HepG2 (cell line): ENCODE data around the gene TYMP. TPM values are rescaled to one million over a fixed set of nuclear protein-coding genes. Genes with fewer than 3 reads are reported as not detected.
A peak's percentile ranks its signal among the peaks of the same experiment; 100 is the strongest.

Source experiments
- BRD4 ChIP-seq: sonication (generic); formaldehyde crosslinking; IDR thresholded peaks from 2 replicates; pipeline ENCODE4 v1.4.0; 2020; ENCODE audit warnings: missing genetic modification reagents
- CHCHD3 ChIP-seq: sonication (generic); formaldehyde crosslinking; IDR thresholded peaks from 2 replicates; pipeline ENCODE4 v1.8.0; 2022; ENCODE audit warnings: mild to moderate bottlenecking, missing genetic modification reagents, moderate library complexity
- HNF4G ChIP-seq, 2 experiments: sonication (generic) in 1 of 2; formaldehyde crosslinking in 1 of 2; IDR thresholded peaks; 2 replicates each; pipeline versions ENCODE4 v1.4.0 to v1.6.1; 2011 to 2020; ENCODE audit warnings: borderline replicate concordance in 2 of 2, low read depth in 2 of 2, mild to moderate bottlenecking in 2 of 2, low read length in 1 of 2, missing genetic modification reagents in 1 of 2, moderate library complexity in 1 of 2
- HNRNPK ChIP-seq: fragments of 200-400 bp; formaldehyde crosslinking; IDR thresholded peaks from 2 replicates; pipeline ENCODE4 v1.6.1; 2018; ENCODE audit warnings: low read length, low read depth, moderate library complexity, mild to moderate bottlenecking; ENCODE audit not compliant: poor library complexity, severe bottlenecking
- HOXA7 ChIP-seq: sonication (generic); formaldehyde crosslinking; IDR thresholded peaks from 2 replicates; pipeline ENCODE4 v1.8.1; 2022; ENCODE audit warnings: mild to moderate bottlenecking, missing genetic modification reagents, moderate library complexity
- KDM5A ChIP-seq: fragments of 200-600 bp; sonication (generic); IDR thresholded peaks from 2 replicates; pipeline ENCODE4 v1.7.0; 2018; ENCODE audit warnings: antibody characterized with exemption, mild to moderate bottlenecking, low read length, borderline replicate concordance
- MAF1 ChIP-seq: sonication (generic); formaldehyde crosslinking; IDR thresholded peaks from 2 replicates; pipeline ENCODE4 v1.5.0; 2020; ENCODE audit warnings: missing genetic modification reagents, borderline replicate concordance
- MAFF ChIP-seq: IDR thresholded peaks from 2 replicates; pipeline ENCODE4 v1.6.1; 2011; ENCODE audit warnings: low read depth, low read length, improper control_type of control experiment
- MAZ ChIP-seq, 2 experiments: sonication (generic) in 1 of 2; formaldehyde crosslinking in 1 of 2; IDR thresholded peaks; 2 replicates each; pipeline versions ENCODE4 v1.5.0 to v1.6.1; 2012 to 2020; ENCODE audit warnings: low read depth in 2 of 2, mild to moderate bottlenecking in 2 of 2, borderline replicate concordance in 1 of 2, improper control_type of control experiment in 1 of 2, low read length in 1 of 2, missing genetic modification reagents in 1 of 2, moderate library complexity in 1 of 2
- NFIC ChIP-seq: IDR thresholded peaks from 2 replicates; pipeline ENCODE4 v1.6.1; 2012; ENCODE audit warnings: mild to moderate bottlenecking, low read length, inconsistent platforms
- ONECUT2 ChIP-seq: sonication (generic); formaldehyde crosslinking; IDR thresholded peaks from 2 replicates; pipeline ENCODE4 v1.4.0; 2020; ENCODE audit warnings: missing genetic modification reagents
- STAT5B ChIP-seq: sonication (generic); formaldehyde crosslinking; IDR thresholded peaks from 2 replicates; pipeline ENCODE4 v1.4.0; 2020; ENCODE audit warnings: missing genetic modification reagents
- TCF7 ChIP-seq: sonication (generic); IDR thresholded peaks from 2 replicates; pipeline ENCODE4 v1.6.1; 2016; ENCODE audit warnings: antibody characterized with exemption, low read depth
- TEAD2 ChIP-seq: sonication (generic); formaldehyde crosslinking; IDR thresholded peaks from 2 replicates; pipeline ENCODE4 v1.9.0; 2021; ENCODE audit warnings: missing genetic modification reagents
- ZMYM4 ChIP-seq: sonication (generic); formaldehyde crosslinking; IDR thresholded peaks from 2 replicates; pipeline ENCODE4 v1.8.1; 2023; ENCODE audit warnings: mild to moderate bottlenecking, missing genetic modification reagents
- ZNF232 ChIP-seq: sonication (generic); formaldehyde crosslinking; IDR thresholded peaks from 2 replicates; pipeline ENCODE4 v1.4.0; 2020; ENCODE audit warnings: missing genetic modification reagents, borderline replicate concordance
- ZNF264 ChIP-seq: sonication (generic); formaldehyde crosslinking; IDR thresholded peaks from 2 replicates; pipeline ENCODE4 v1.4.0; 2020; ENCODE audit warnings: missing genetic modification reagents
- ZNF317 ChIP-seq: sonication (generic); formaldehyde crosslinking; IDR thresholded peaks from 2 replicates; pipeline ENCODE4 v1.5.0; 2020; ENCODE audit warnings: mild to moderate bottlenecking, missing genetic modification reagents
- ZNF329 ChIP-seq: sonication (generic); formaldehyde crosslinking; IDR thresholded peaks from 2 replicates; pipeline ENCODE4 v1.9.0; 2021; ENCODE audit warnings: low read depth, mild to moderate bottlenecking, missing genetic modification reagents
- ZNF564 ChIP-seq: sonication (generic); formaldehyde crosslinking; IDR thresholded peaks from 2 replicates; pipeline ENCODE4 v1.8.1; 2023; ENCODE audit warnings: mild to moderate bottlenecking, missing genetic modification reagents
- ZNF775 ChIP-seq: sonication (generic); formaldehyde crosslinking; IDR thresholded peaks from 2 replicates; pipeline ENCODE4 v1.4.0; 2020; ENCODE audit warnings: missing genetic modification reagents, mild to moderate bottlenecking, moderate library complexity, borderline replicate concordance
- polyA plus RNA-seq, 8 experiments: library from polyadenylated mRNA; depleted of rRNA in 3 of 8; stranded (reverse) in 7 of 8; unstranded in 1 of 8; fragments of >200 nt; fragmentation: Illumina TruSeq in 4 of 8; extraction: Trizol in 4 of 8; gene quantifications; 2 replicates each; pipeline versions ENCODE4 v1.2.1 to v1.2.3, GENCODE V29; 2011 to 2016; ENCODE audit warnings: low read depth in 4 of 8, missing spikeins in 1 of 8, mixed read lengths in 1 of 8; ENCODE audit not compliant: insufficient read depth in 1 of 8
- total RNA-seq, 5 experiments: library from RNA; depleted of rRNA; stranded (reverse); fragments of >200 nt; fragmentation: Illumina TruSeq; extraction: Trizol; gene quantifications; 2 replicates each; pipeline ENCODE4 v1.2.3, GENCODE V29; 2016; ENCODE audit warnings: low read depth in 1 of 5
- TF ChIP-seq, protein P1 (sequence below): IDR thresholded peaks from 2 replicates; pipeline ENCODE4 v1.6.1; 2012; ENCODE audit warnings: low read length, improper control_type of control experiment
- TF ChIP-seq, protein P2 (sequence below): sonication (generic); formaldehyde crosslinking; IDR thresholded peaks from 2 replicates; pipeline ENCODE4 v1.4.0; 2020; ENCODE audit warnings: missing genetic modification reagents; ENCODE audit errors: not compliant biosample characterization
- TF ChIP-seq, protein P3 (sequence below): sonication (generic); formaldehyde crosslinking; conservative IDR thresholded peaks from 2 replicates; pipeline ENCODE4 v1.4.0; 2020; ENCODE audit warnings: missing genetic modification reagents

The TYMP gene
- total and polyA plus RNA-seq, 2 of the 13 experiments (the other 11 are each of a cell fraction or from before 2014, with no cell fraction given), result 3.9 to 4.3 TPM

DNA sequence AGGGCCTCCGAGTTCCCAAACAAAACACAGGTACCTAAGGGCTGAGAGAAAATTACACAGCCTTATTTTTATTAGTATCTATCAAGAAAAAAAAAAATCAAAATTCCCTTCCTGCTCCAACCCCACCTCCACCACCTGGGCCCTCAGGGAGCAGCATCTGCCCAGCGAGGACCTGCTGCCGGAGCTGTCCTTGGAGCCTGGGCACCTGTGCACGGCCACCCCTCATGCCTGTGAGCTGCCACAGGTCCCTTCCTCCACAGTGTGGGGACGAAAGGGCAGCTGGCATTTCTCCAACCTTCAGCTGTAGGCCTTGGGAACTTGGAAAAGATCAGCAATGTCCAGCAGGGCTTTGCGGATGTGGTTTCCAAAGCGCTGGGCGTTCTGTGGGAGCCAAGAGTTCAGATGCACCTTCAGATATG lies 39.2 kb upstream of the TYMP start (continued):
- TF ChIP-seq BRD4 (CRISPR knock-in tag) (no peak), TEAD2 (CRISPR knock-in tag) (no peak), ONECUT2 (no peak), ZNF775 (no peak), CHCHD3 (CRISPR knock-in tag) (no peak), ZNF317 (no peak), ZNF232 (CRISPR knock-in tag) (no peak), ZNF564 (CRISPR knock-in tag) (no peak), HNF4G (IDR thresholded peaks at IDR 0.05; ENCODE audit: borderline replicate concordance, low read depth, low read length) (peak; percentile 66), HNF4G (CRISPR knock-in tag; IDR thresholded peaks at IDR 0.05; ENCODE audit: borderline replicate concordance, low read depth) (peak; percentile 47; the same call in 1 of the 2 replicates), HNRNPK (no peak), TCF7 (no peak), MAZ (IDR thresholded peaks at IDR 0.05; ENCODE audit: borderline replicate concordance, low read depth, low read length) (no peak), MAZ (CRISPR knock-in tag; IDR thresholded peaks at IDR 0.05; ENCODE audit: low read depth) (no peak), ZMYM4 (CRISPR knock-in tag) (no peak), NFIC (no peak), MAFF (no peak), HOXA7 (no peak), STAT5B (CRISPR knock-in tag) (no peak), ZNF329 (no peak), ZNF264 (no peak), KDM5A (no peak), MAF1 (CRISPR knock-in tag) (no peak)
- TF ChIP-seq, protein P1, sequence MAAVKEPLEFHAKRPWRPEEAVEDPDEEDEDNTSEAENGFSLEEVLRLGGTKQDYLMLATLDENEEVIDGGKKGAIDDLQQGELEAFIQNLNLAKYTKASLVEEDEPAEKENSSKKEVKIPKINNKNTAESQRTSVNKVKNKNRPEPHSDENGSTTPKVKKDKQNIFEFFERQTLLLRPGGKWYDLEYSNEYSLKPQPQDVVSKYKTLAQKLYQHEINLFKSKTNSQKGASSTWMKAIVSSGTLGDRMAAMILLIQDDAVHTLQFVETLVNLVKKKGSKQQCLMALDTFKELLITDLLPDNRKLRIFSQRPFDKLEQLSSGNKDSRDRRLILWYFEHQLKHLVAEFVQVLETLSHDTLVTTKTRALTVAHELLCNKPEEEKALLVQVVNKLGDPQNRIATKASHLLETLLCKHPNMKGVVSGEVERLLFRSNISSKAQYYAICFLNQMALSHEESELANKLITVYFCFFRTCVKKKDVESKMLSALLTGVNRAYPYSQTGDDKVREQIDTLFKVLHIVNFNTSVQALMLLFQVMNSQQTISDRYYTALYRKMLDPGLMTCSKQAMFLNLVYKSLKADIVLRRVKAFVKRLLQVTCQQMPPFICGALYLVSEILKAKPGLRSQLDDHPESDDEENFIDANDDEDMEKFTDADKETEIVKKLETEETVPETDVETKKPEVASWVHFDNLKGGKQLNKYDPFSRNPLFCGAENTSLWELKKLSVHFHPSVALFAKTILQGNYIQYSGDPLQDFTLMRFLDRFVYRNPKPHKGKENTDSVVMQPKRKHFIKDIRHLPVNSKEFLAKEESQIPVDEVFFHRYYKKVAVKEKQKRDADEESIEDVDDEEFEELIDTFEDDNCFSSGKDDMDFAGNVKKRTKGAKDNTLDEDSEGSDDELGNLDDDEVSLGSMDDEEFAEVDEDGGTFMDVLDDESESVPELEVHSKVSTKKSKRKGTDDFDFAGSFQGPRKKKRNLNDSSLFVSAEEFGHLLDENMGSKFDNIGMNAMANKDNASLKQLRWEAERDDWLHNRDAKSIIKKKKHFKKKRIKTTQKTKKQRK, result no peak
- TF ChIP-seq, protein P2, sequence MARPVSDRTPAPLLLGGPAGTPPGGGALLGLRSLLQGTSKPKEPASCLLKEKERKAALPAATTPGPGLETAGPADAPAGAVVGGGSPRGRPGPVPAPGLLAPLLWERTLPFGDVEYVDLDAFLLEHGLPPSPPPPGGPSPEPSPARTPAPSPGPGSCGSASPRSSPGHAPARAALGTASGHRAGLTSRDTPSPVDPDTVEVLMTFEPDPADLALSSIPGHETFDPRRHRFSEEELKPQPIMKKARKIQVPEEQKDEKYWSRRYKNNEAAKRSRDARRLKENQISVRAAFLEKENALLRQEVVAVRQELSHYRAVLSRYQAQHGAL (CRISPR knock-in tag), result no peak
- TF ChIP-seq, protein P3, sequence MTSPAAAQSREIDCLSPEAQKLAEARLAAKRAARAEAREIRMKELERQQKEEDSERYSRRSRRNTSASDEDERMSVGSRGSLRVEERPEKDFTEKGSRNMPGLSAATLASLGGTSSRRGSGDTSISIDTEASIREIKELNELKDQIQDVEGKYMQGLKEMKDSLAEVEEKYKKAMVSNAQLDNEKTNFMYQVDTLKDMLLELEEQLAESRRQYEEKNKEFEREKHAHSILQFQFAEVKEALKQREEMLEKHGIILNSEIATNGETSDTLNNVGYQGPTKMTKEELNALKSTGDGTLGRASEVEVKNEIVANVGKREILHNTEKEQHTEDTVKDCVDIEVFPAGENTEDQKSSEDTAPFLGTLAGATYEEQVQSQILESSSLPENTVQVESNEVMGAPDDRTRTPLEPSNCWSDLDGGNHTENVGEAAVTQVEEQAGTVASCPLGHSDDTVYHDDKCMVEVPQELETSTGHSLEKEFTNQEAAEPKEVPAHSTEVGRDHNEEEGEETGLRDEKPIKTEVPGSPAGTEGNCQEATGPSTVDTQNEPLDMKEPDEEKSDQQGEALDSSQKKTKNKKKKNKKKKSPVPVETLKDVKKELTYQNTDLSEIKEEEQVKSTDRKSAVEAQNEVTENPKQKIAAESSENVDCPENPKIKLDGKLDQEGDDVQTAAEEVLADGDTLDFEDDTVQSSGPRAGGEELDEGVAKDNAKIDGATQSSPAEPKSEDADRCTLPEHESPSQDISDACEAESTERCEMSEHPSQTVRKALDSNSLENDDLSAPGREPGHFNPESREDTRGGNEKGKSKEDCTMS, result no peak
